ENCODE data around the gene KRTAP10-4.

Gene KRTAP10-4

DNA sequence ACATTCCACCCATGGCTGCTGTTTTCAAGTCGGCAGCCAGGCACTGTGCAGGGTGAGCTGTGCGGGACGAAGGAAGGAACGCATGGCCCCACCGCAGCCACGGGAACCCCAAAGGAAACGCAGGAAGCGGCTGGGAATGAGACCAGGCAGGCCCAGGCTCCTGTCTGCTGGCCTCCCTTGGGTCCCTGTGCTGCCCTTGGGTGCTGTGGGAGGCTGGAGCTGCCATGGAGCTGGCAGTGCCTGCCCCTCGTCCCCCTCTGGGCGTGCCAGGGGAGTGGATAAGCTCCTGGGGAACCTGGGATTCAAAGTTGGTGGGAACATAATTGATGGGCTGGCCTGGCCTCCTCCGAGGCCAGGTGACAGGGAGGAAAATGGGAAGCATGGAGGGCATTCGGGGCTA, 5.3 kb upstream of the KRTAP10-4 start:
- no peaks in the 10 kb centered on the region for H3K9me3 ChIP-seq (ENCODE audit: control insufficient read depth, low read depth, low read length)
- H3K4me1 ChIP-seq (ENCODE audit: control insufficient read depth, low read depth, low read length) = no peaks in the 10 kb centered on the region
- H3K4me3 ChIP-seq (ENCODE audit: low read length) = no peak overlapping the region
- no peak overlapping the region for H3K27ac ChIP-seq (ENCODE audit: low read length)
- H3K9ac ChIP-seq (ENCODE audit: low read length) = no peak overlapping the region
- H3K27me3 ChIP-seq (ENCODE audit: control insufficient read depth, insufficient read depth, low read length) = no peaks in the 10 kb centered on the region
- no peaks in the 10 kb centered on the region for H3K36me3 ChIP-seq (ENCODE audit: control insufficient read depth, low read depth, low read length)

DNA sequence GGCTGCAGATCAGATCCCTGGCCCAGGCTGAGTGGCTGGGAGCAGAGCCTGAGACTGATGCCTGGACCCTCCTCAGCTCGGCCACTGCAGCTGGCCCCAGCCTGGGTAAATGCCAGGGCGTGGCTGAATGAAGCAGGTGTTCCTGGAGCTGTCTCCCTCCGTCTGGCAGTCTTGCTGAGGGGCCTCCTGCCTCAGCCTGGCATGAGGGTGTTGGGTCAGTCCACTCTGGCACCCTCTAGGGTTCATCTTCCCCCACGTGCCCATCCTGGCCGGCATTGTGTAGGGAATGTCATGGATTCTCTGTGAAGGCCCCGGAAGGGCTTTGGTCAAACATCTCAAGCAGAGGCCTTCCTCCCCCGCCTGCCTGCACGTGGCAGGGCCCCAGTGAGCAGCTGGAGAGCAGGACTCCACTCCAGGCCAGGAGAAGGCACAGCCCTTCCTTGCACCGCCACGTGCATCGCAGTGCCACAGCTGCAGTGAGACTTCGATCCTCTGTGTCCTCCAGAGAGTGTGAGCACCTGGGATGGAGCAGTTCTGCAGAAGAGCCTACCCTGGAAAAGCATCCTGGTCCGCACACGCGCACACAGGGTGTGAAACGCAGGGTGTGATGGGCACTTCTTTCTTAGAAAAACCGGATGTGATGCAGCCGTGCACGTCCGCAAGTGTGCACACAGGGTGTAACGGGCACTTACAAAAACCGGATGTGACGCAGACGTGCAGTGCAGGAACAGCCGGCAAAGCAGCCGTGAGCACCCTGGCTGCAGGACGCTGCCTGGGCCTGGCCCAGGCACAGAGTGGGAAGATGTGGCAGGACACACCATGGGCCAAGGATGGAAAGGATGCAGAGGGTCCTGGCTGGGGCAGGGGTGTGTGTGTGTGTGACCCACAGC, 4.6 kb upstream of the KRTAP10-4 start:
- H3K36me3 ChIP-seq (ENCODE audit: control insufficient read depth, low read depth, low read length) = no peaks in the 10 kb centered on the region
- H3K9ac ChIP-seq (ENCODE audit: low read length) = no peak overlapping the region
- H3K27me3 ChIP-seq (ENCODE audit: control insufficient read depth, insufficient read depth, low read length) = no peaks in the 10 kb centered on the region
- H3K4me1 ChIP-seq (ENCODE audit: control insufficient read depth, low read depth, low read length) = no peaks in the 10 kb centered on the region
- H3K9me3 ChIP-seq (ENCODE audit: control insufficient read depth, low read depth, low read length) = no peaks in the 10 kb centered on the region
- no peak overlapping the region for H3K27ac ChIP-seq (ENCODE audit: low read length)
- H3K4me3 ChIP-seq (ENCODE audit: low read length) = no peak overlapping the region

DNA sequence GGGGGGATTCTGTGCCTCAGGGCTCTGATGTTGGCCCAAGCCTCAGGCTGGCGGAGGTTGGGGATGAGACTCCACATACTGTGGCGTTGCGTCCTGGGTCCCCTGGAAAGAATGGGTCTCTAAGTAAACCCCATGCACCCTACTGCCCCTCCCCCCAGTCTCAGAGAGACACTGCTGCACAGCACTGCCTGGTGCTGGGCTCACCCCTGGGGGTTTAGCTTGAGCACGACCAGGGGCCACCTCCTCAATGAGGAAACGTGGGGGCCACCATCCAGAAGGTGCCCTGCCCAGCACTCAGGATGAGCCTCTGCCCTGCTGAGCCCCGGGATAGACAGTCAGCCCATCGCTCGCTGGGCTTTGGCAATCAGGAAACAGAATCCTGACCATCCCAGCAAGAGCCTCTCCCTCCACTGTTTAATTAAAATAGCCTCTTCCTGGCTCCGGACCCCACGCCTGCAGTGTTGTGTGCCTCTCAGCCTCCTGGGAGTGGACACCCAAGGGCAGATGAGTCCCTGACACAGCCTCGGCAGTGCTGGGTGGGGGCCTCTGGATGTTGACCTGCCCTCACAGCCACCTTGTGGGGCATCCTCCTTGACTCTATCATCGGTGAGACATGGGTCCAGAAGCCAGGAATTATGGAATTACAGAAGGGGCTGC, 3.5 kb upstream of the KRTAP10-4 start:
- Histone ChIP-seq H3K27me3 (ENCODE audit: control insufficient read depth, insufficient read depth, low read length) (no peaks in the 10 kb centered on the region), H3K27ac (ENCODE audit: low read length) (no peak overlapping the region), H3K4me3 (ENCODE audit: low read length) (no peak overlapping the region), H3K4me1 (ENCODE audit: control insufficient read depth, low read depth, low read length) (no peaks in the 10 kb centered on the region), H3K9ac (ENCODE audit: low read length) (no peak overlapping the region), H3K36me3 (ENCODE audit: control insufficient read depth, low read depth, low read length) (no peaks in the 10 kb centered on the region), H3K9me3 (ENCODE audit: control insufficient read depth, low read depth, low read length) (no peaks in the 10 kb centered on the region)

DNA sequence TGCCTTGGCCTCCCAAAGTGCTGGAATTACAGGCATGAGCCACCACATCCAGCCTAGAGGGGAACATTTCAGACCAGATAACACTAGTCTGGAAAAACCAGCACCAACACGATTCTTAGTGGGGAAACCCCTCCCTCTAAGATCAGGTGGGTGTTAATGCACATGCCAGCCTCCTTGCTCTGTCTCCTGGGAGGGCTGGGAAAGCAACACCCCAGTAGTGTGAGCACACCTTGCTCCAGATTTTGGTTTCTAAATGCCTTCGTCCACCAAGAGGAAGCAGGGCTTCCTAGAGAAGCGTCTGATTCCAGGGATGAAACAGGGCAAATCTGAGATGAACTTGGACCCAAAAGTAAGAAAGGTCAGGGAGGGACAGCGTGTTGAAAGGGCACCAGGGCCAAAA, 2.2 kb upstream of the KRTAP10-4 start:
- Histone ChIP-seq H3K4me1 (ENCODE audit: control insufficient read depth, low read depth, low read length) (no peaks in the 10 kb centered on the region), H3K9ac (ENCODE audit: low read length) (no peak overlapping the region)

DNA sequence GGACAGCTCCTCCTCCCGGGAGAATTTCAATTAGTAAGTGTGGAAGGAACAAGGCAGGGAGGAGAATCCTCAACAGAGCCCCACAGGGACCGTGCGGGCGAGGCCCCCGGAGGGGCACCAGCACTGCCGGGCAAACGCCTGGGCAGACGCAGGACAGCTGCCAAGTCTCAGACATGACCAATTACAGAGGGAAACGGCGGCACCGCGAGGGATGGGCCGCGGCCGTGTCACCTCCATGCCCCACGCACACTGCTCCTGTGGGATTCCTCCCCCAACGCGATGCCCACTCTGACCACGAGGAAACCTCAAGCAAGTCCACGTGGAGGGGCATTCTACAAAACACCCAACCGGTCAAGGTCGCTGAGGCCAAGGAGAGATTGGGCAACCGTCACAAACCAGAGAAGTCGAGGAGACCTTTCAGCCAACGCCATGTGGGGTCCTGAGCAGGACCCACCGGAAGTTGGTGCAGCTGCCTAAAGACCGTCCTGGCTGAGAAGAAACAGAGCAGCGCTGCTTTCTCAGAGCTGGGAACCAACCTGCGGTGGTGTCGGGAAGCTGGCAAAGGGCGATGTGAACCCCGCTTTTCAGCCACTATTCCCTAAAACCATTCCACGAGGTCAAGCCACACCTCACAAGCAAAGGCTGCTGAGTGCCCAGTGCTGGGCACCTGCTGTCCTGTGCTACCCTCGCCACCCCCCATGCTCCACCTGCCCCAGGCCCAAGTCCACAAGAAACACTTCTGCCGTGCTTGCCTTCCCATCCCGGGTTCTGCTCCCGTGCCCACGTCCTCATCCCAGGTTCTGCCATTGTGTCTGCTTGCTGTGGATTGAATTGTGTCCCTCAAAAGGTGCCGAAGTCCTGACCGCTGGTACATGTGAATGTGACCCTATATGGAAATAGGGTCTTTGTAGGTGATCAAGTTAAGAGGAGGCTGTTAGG, 1.4 kb upstream of the KRTAP10-4 start:
- Histone ChIP-seq H3K4me3 (ENCODE audit: low read length) (no peak overlapping the region), H3K9me3 (ENCODE audit: control insufficient read depth, low read depth, low read length) (peaks cover 6% of the 10 kb centered on the region), H3K9ac (ENCODE audit: low read length) (no peak overlapping the region), H3K36me3 (ENCODE audit: control insufficient read depth, low read depth, low read length) (no peaks in the 10 kb centered on the region), H3K27me3 (ENCODE audit: control insufficient read depth, insufficient read depth, low read length) (no peaks in the 10 kb centered on the region), H3K27ac (ENCODE audit: low read length) (no peak overlapping the region), H3K4me1 (ENCODE audit: control insufficient read depth, low read depth, low read length) (no peaks in the 10 kb centered on the region)

More for the DNA sequence above, 2.2 kb upstream of the KRTAP10-4 start:
- Histone ChIP-seq H3K36me3 (ENCODE audit: control insufficient read depth, low read depth, low read length) (no peaks in the 10 kb centered on the region), H3K27me3 (ENCODE audit: control insufficient read depth, insufficient read depth, low read length) (no peaks in the 10 kb centered on the region), H3K9me3 (ENCODE audit: control insufficient read depth, low read depth, low read length) (no peaks in the 10 kb centered on the region), H3K4me3 (ENCODE audit: low read length) (no peak overlapping the region), H3K27ac (ENCODE audit: low read length) (no peak overlapping the region)

DNA sequence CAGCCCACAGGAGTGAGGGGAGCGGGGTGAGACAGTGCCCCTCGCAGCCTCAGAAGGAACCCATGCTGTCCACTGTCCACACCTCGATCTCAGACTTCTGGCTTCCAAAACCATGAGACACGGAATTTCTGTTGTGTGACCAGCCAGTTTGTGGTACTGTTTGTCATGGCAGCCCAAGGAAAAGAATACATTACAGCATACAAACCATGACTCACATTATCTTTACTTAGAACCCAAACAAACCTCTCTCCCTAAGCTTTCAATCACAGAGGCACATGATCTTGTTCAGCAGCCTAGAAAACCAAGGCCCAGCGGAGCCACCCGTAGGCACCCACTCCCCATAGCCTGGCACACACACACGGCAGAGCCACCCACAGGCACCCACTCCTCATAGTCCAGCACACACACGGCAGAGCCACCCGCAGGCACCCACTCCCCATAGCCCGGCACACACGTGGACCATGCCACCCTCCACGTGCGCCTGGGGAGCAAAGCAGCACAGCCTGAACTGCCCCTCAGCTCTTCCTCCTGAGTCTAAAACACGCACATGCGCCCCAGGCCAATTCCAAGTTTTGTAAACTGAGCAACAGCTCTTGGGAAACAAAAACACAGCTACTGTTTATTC, 458 bp upstream of the KRTAP10-4 start:
- no peak overlapping the region for H3K27ac ChIP-seq (ENCODE audit: low read length)
- no peaks in the 10 kb centered on the region for H3K4me1 ChIP-seq (ENCODE audit: control insufficient read depth, low read depth, low read length)
- no peaks in the 10 kb centered on the region for H3K27me3 ChIP-seq (ENCODE audit: control insufficient read depth, insufficient read depth, low read length)
- H3K9ac ChIP-seq (ENCODE audit: low read length) = no peak overlapping the region
- H3K9me3 ChIP-seq (ENCODE audit: control insufficient read depth, low read depth, low read length) = peaks cover 10% of the 10 kb centered on the region
- H3K4me3 ChIP-seq (ENCODE audit: low read length) = no peak overlapping the region
- no peaks in the 10 kb centered on the region for H3K36me3 ChIP-seq (ENCODE audit: control insufficient read depth, low read depth, low read length)

DNA sequence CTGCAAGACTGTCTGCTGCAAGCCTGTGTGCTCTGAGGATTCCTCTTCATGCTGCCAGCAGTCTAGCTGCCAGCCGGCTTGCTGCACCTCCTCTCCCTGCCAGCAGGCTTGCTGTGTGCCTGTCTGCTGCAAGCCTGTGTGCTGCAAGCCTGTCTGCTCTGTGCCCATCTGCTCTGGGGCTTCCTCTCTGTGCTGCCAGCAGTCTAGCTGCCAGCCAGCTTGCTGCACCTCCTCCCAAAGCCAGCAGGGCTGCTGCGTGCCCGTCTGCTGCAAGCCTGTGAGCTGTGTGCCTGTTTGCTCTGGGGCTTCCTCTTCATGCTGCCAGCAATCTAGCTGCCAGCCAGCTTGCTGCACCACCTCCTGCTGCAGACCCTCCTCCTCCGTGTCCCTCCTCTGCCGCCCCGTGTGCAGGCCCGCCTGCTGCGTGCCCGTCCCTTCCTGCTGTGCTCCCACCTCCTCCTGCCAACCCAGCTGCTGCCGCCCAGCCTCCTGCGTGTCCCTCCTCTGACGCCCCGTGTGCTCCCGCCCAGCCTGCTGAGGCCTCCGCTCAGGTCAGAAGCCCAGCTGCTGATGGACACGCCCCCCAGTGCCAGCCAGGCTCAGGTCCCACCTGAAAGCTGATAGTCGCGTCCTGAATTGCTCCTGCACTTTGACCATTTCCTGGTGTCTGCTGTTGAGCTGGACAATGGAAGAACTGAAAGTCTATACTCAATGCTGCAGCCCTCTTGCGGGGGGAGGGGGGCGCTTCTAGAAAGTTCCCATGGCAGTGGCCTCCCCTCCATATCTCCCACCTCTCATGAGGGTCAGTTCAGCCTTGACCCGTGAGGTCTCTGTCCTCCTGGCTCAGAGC, 1.2 kb downstream of the KRTAP10-4 start:
- Histone ChIP-seq H3K4me1 (ENCODE audit: control insufficient read depth, low read depth, low read length) (no peaks in the 10 kb centered on the region), H3K27me3 (ENCODE audit: control insufficient read depth, insufficient read depth, low read length) (no peaks in the 10 kb centered on the region), H3K9ac (ENCODE audit: low read length) (no peak overlapping the region), H3K36me3 (ENCODE audit: control insufficient read depth, low read depth, low read length) (no peaks in the 10 kb centered on the region), H3K9me3 (ENCODE audit: control insufficient read depth, low read depth, low read length) (peaks cover 10% of the 10 kb centered on the region), H3K27ac (ENCODE audit: low read length) (no peak overlapping the region), H3K4me3 (ENCODE audit: low read length) (no peak overlapping the region)

DNA sequence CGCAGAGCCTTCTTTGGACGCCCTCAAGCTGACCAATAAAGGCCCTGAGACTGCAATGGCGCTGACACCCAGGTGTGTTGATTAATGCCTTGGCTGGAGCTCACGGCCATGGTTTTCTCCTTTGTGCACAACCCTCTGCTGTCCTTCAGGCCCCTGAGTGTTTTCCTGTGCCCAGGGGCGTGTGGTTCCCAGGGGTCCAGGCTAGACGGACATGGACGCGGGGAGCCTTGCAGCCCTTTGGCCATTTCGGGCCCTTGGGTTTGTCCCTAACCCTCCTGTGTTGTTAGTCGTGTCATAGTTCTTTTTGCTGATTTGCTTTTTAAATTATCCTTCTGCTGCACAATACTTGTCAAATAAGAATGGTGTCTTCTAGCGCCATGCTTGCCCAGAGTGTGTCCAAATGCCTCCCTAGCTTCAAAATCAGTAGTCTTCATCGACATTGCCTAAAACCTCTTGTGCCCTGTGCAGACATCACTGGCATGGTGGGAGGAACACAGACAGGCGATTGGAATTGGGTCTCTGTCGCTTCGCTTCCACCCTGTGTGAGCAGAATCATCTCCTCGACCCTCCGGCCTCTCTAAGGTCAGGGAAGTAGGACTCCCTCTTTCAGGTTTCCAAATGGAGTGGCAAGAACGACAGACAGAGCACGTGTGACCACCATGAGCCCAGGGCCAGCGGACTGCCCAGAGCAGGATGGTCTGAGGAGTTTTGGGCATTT, 1.9 kb downstream of the KRTAP10-4 start:
- Histone ChIP-seq H3K27me3 (ENCODE audit: control insufficient read depth, insufficient read depth, low read length) (no peaks in the 10 kb centered on the region), H3K4me3 (ENCODE audit: low read length) (no peak overlapping the region), H3K4me1 (ENCODE audit: control insufficient read depth, low read depth, low read length) (no peaks in the 10 kb centered on the region), H3K9ac (ENCODE audit: low read length) (no peak overlapping the region), H3K9me3 (ENCODE audit: control insufficient read depth, low read depth, low read length) (peaks cover 10% of the 10 kb centered on the region), H3K36me3 (ENCODE audit: control insufficient read depth, low read depth, low read length) (no peaks in the 10 kb centered on the region), H3K27ac (ENCODE audit: low read length) (no peak overlapping the region)

DNA sequence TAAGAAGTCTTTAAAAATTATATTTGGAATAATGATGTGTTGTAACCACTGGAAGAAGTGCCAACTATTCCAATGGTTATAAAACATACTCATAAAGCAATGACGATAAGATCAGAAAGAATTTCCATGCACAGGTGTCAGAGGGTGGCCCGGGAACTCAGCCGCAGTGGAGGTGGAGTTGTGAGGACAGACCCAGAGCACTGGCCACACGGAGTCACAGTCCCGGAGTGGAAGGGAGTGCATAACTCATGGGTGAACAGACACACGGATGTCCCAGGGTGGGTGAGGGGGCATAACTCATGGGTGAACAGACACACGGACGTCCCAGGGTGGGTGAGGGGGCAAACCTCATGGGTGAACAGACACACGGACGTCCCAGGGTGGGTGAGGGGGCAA, 2.5 kb downstream of the KRTAP10-4 start:
- Histone ChIP-seq H3K4me1 (ENCODE audit: control insufficient read depth, low read depth, low read length) (no peaks in the 10 kb centered on the region), H3K27me3 (ENCODE audit: control insufficient read depth, insufficient read depth, low read length) (no peaks in the 10 kb centered on the region), H3K27ac (ENCODE audit: low read length) (no peak overlapping the region), H3K36me3 (ENCODE audit: control insufficient read depth, low read depth, low read length) (no peaks in the 10 kb centered on the region), H3K9ac (ENCODE audit: low read length) (no peak overlapping the region), H3K4me3 (ENCODE audit: low read length) (no peak overlapping the region), H3K9me3 (ENCODE audit: control insufficient read depth, low read depth, low read length) (peaks cover 10% of the 10 kb centered on the region)

DNA sequence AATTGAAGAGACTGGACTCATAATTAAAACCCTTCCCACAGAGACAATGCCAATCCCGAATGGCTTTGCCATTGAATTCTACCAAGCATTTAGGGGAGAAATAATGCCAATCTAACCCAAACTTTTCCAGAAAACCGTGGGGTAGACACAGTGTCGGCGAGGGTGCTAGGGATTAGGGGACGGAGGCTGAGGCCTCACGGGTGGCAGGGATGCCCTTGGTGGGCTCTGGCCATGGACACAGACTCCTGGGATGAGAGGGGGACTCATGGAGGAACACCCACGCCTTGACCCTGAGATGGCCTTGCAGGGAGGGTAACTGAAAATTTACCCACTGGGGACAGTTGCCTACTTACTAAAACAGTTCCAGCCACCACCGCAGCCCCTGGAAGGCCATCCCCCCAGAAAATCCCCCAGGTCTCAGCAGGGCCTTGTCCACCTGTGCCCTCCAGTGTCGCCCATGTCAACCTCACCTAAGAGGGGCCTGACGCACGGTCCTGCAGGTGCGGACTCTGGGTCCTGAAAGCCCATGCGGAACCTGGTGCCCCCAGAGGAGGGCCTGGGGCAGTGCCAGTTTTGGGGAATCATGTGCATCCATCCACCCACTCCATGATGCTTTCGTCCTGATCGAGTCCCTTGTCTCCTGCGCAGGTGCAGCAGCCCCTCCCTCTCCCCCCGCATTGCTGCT, 5.0 kb downstream of the KRTAP10-4 start:
- H3K4me1 ChIP-seq (ENCODE audit: control insufficient read depth, low read depth, low read length) = no peaks in the 10 kb centered on the region
- no peak overlapping the region for H3K27ac ChIP-seq (ENCODE audit: low read length)
- H3K27me3 ChIP-seq (ENCODE audit: control insufficient read depth, insufficient read depth, low read length) = no peaks in the 10 kb centered on the region
- no peak overlapping the region for H3K4me3 ChIP-seq (ENCODE audit: low read length)
- H3K36me3 ChIP-seq (ENCODE audit: control insufficient read depth, low read depth, low read length) = no peaks in the 10 kb centered on the region
- H3K9me3 ChIP-seq (ENCODE audit: control insufficient read depth, low read depth, low read length) = peaks cover 10% of the 10 kb centered on the region
- no peak overlapping the region for H3K9ac ChIP-seq (ENCODE audit: low read length)

Measured in iPS-18a (cell line).